Cardiac muscle cell (in vitro differentiated cells and primary cell): ENCODE measurements around the gene DNAH2. TPM values are rescaled to one million over a fixed set of nuclear protein-coding genes. Genes with fewer than 3 reads are reported as not detected.

Experiments
- DNase-seq, 2 donors: peaks; one replicate each; pipeline versions ENCODE4 v3.0.0 to v3.0.0-alpha.2; 2010 to 2017; ENCODE audit warnings: low read depth in 1 of 2, low spot score in 1 of 2
- H3K27ac ChIP-seq: fragments of 200-600 bp; sonication (generic); 2 replicates; pipeline ENCODE4 v1.5.1; 2016
- H3K27me3 ChIP-seq: fragments of 200-600 bp; sonication (generic); 2 replicates; pipeline ENCODE4 v1.6.0; 2016; ENCODE audit warnings: control low read depth
- H3K36me3 ChIP-seq: fragments of 200-600 bp; sonication (generic); 2 replicates; pipeline ENCODE4 v1.5.1; 2016; ENCODE audit warnings: control low read depth
- H3K4me1 ChIP-seq: fragments of 200-600 bp; sonication (generic); 2 replicates; pipeline ENCODE4 v1.8.1; 2017; ENCODE audit warnings: low read depth, mild to moderate bottlenecking, mixed run types
- H3K4me3 ChIP-seq: fragments of 200-600 bp; sonication (generic); 2 replicates; pipeline ENCODE4 v1.5.1; 2016; ENCODE audit warnings: mild to moderate bottlenecking
- H3K9me3 ChIP-seq: fragments of 200-600 bp; sonication (generic); 2 replicates; pipeline ENCODE4 v1.5.1; 2017; ENCODE audit warnings: low read depth, mild to moderate bottlenecking, control low read depth
- CTCF ChIP-seq: IDR thresholded peaks from 2 replicates; pipeline ENCODE4 v1.5.1; 2012; ENCODE audit warnings: low read depth, mild to moderate bottlenecking, low read length
- polyA plus RNA-seq: library from polyadenylated mRNA; unstranded; fragments of >200 nt; fragmentation: Nextera tagmentation; extraction: Ambion mirVana; gene quantifications from 2 replicates; pipeline ENCODE4 v1.2.1, GENCODE V29; 2016
- total RNA-seq: library from RNA; depleted of rRNA; stranded (reverse); fragments of >200 nt; gene quantifications from 2 replicates; pipeline ENCODE4 v1.2.3, GENCODE V29; 2016

The DNAH2 gene
- total and polyA plus RNA-seq, 2 experiments from 2014 or later, result 0.42 to 3.0 TPM

GRCh38 chr17:7833795-7834541, 116.4 kb downstream of the DNAH2 start, which contains the start of gene KDM6B:
Gene KDM6B (plus strand): TSS chr17:7834217. CDS start chr17:7845555, 11,338 bp downstream.
- TF ChIP-seq CTCF, result no peak
- H3K27ac ChIP-seq, result peak within 1 kb of the TSS; percentile 69
- no peaks in the 10 kb centered on the region for H3K9me3 ChIP-seq
- H3K4me1 ChIP-seq, result peaks cover 12% of the 10 kb centered on the region
- H3K4me3 ChIP-seq, result peak within 1 kb of the TSS; percentile 84
- DNase-seq, result peak; percentile 96
- no peaks in the 10 kb centered on the region for H3K27me3 ChIP-seq
- no peaks in the 10 kb centered on the region for H3K36me3 ChIP-seq

GRCh38 chr17:7834542-7834956, 117.0 kb downstream of the DNAH2 start:
- Histone ChIP-seq H3K36me3 (no peaks in the 10 kb centered on the region), H3K9me3 (no peaks in the 10 kb centered on the region), H3K4me1 (peaks cover 15% of the 10 kb centered on the region), H3K27me3 (no peaks in the 10 kb centered on the region), H3K27ac (peak overlapping the region; percentile 69), H3K4me3 (peak overlapping the region; percentile 84)
- TF ChIP-seq CTCF, result no peak
- DNase-seq, result no peak

GRCh38 chr17:7834957-7835813, 117.6 kb downstream of the DNAH2 start:
- Histone ChIP-seq H3K36me3 (no peaks in the 10 kb centered on the region), H3K9me3 (no peaks in the 10 kb centered on the region), H3K27ac (peak overlapping the region; percentile 87), H3K4me3 (peak overlapping the region; percentile 84), H3K27me3 (no peaks in the 10 kb centered on the region), H3K4me1 (peaks cover 16% of the 10 kb centered on the region)
- peak; percentile 85 for TF ChIP-seq CTCF
- DNase-seq, result peak; percentile 98 to 100

- no peaks in the 10 kb centered on the region for H3K36me3 ChIP-seq
- H3K27ac ChIP-seq, result peak overlapping the region; percentile 87
- no peak for TF ChIP-seq CTCF
- no peaks in the 10 kb centered on the region for H3K27me3 ChIP-seq
- peak overlapping the region; percentile 84 for H3K4me3 ChIP-seq
- DNase-seq, result no peak
- H3K4me1 ChIP-seq, result peaks cover 24% of the 10 kb centered on the region
- no peaks in the 10 kb centered on the region for H3K9me3 ChIP-seq
These were observed 118.5 kb downstream of the DNAH2 start for GRCh38 chr17:7835814-7836595.
